ENCODE measurements around the gene MECR.
"Not testable (repeated sequence)": the region's sequence is repeated elsewhere in the genome, so short reads cannot be mapped to it uniquely, and the experiment has no call there.

The MECR gene

DNA sequence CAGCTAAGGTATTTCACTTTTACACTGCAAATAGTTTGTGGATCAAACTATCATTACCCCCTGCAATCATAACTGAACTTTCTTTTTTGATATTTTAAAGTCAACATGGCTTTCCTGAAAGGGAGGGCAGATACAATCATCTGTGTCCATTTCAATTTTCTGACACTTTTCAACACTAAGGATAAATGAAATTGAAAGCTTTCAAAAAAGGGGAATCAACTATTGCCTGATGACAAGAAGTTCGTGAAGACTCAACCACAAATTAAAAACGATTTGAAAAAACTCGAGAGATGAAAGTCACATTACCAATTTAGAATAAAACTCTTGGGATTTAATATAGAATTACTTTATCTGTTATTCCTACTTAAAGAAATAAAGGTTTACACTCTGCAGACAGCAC, 60.8 kb downstream of the MECR start:
- no peak for DNase-seq (ENCODE audit: low read depth in 2 of 2)

DNA sequence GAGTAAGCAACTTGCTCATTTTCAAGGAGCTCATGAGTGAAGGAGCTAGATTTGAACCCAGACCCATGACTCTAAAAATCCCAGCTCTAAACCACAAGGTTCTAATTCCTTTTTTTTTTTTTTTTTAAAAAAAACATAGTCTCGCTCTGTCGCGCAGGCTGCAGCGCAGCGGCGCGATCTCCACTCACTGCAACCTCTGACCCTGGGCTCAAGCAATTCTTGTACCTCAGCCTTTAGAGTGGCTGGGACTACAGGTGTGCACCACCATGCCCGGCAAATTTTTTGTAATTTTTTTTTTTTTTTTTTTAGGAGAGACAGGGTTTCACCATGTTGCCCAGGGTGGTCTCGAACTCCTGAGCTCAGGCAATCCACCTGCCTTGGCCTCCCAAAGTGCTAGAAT, 62.8 kb downstream of the MECR start:
- DNase-seq (ENCODE audit: low read depth in 2 of 2): no peak

DNA sequence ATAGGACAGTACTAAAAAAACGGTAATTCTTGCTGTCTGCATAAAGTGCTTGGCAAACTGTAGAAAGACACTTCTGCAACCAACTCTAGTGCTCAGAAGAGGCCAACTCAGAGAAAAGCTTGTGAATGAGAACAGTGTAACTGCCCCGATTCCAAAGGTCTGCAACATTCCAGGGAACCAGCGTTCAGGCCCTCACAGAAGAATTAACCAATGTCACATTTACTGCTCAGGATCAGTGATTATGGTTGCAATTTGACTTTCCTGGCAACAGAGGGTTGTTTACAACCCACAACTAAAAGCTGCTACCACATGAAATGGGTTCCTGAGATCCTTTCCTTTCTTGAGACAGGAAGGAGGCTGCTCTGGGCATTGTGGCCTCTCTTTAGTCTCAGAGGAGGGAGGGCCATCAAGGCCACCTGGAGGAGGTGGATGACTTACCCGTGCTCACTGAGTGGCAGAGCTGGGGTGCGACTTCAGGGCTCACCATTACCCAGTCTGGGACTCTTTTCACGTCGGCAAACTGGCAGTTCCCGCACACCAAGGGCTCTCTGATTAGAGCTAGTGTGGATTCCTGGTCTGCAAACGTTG, 64.3 kb downstream of the MECR start:
- no peak for DNase-seq (ENCODE audit: low read depth in 2 of 2)

DNA sequence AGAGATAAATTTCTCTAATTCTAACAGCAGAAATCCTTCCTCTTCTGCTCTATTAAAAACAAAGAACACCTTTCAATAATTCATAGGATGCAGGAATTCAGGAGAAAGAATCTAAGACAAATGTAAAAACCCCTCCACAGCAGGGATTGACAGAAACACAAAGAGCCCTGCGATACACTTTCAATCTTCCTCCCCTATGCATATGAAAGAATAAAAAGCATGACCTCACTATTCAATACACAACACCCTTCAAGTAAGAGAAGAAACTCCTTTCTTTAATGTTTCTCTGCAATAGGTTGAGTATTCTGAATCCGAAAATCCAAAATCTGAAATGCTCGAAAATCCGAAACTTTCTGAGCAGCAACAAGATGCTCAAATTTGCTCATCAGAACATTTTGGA, 66.1 kb downstream of the MECR start:
- no peak for DNase-seq (ENCODE audit: low read depth in 2 of 2)

DNA sequence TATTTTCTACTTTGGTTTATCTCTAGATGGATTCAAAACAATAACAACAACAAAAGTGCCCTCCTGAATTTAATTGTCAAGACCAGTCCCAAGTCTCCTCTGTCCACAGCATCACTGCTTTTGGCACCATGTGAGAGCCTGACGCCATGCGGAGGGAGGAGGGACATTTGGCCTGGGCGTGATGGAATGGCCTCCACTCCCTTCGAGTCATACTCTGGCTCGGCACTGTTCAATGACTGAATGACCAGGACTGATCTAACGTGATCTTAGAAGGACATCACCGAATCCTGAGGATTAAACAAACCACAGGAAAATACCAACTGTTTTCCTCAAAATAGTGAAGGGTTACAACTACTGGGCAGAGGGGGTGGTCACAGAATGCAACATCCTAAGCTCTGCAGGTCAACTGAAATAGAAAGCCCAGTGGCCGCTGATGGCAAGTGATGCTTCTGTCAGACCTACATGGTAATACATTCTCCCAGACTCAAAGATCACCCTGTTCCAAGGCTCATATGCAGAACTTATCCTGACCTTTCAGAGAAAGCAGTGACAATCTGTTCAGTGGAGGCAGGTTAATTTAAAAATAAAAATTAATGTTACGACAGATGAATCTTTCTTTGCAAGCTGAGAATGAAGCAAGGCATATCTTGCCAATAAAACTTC, 68.1 kb downstream of the MECR start:
- no peak for DNase-seq (ENCODE audit: low read depth in 2 of 2)

DNA sequence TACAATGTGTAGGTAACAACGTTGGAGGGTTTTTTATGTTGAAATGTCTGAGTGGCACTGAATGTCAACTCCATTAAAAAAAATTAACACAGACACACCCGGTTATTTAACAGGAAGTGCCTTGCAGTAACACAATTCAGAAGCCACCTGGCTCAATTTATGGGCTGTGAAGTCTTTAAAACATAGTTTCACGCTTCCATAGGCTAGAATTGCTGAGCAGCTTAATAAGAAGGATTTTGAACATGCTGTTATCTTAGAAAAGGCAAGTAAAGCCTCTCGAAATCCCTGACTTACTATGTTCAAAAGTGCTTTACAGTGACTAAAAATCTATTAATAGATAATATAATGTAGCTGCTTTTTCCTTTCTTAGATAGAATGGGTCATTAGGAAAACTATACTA, 68.7 kb downstream of the MECR start:
- DNase-seq (ENCODE audit: low read depth in 2 of 2): no peak

DNA sequence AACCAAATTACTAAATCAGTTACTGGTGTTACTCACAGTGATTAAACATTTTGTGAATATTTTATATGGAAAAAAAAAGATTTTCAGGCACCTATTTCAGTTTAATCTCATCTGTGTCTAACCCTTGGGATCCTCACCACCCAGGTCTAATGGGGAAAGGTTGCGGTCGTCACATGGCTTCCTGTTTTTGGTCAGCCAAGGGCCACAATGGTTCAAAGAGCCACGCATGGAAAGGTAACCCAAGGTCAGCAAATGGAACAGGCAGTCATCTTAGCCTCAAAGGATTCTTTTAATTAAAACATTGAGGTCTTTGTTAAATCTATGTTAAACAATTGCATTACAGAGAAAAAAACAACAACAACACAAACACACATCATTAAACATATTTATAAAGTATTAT, 71.0 kb downstream of the MECR start:
- DNase-seq (ENCODE audit: low read depth in 2 of 2): no peak

DNA sequence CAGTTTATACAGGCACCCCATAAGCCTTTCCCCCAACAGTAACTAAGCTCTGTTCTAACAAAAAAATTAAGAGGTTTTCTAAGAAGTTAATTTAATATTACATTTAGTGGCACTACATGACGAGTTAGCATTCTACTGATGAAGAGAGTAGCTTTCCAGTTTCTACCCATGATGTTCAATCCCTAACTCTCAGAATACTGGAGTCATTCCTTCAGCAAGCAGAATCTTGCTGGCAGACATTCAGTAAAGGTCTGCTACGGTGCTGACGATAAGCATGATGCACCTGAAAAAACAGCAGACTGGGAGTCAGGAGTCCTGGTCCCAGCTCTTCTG, 73.5 kb downstream of the MECR start:
- DNase-seq (ENCODE audit: low read depth in 2 of 2): no peak

DNA sequence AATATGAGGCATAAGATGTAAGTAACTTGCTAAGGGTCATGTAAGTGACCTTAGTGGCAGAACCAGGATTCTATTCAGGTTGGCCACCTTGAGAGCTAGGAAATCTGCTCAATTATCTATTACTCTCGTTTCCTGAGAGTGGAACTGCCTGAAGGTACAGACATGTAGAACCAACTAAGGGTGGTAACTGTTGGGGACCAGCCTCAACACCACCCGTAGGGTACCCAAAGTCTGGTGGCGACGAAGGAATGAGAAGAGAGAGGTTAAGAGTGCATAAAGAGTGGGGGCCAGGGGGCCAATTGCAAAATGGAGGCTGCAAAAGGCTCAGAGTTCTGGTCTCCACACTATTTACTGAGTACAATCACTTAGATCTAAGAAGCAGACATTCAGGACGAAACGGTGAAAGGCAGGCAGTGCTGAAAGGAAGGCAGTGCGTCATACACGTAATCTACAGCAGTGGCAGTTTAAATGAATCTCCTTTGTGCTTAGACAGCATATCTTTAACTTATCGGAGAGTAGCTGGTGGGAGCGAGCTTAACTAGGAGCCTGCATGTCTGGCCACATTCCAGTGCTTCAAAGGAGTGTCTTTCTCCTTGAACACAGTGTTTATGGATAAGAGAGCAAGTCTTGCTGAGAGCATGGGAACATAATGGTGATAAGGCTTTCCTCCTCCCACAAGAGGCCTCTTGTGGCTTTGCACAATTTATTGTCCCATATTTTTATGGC, 74.0 kb downstream of the MECR start:
- DNase-seq (ENCODE audit: low read depth in 2 of 2): no peak

DNA sequence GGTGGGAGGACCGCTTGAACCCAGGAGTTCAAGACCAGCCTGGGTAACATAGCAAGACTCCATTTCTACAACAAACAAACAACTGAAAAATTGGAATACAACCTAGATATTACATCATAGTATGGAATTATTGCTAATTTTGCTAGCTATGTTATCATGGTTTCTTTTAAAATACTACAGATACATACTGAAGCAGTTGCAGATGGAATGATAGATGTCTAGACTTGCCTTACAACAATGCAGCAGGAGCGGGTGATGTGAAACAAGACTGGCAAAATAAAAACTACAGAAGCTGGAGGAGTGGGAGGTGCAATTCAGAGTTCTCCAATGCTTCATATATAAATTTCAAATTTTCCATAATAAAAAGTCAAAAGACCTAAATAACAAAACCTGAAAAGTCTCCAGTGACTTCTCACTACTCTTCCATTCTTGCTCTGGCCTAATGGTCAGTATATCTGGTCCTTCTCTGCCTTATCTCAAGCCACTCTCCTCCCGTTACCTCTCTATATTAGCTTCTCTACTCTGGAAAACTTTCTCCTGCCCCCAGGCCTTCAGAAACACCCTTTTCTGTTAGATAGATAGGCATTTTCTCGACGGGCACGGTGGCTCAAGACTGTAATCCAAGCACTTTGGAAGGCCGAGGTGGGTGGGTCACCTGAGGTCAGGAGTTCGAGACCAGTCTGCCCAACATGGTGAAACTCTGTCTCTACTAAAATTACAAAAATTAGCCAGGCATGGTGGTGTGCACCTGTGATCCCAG, 78.5 kb downstream of the MECR start:
- no peak for DNase-seq (ENCODE audit: low read depth in 2 of 2)

DNA sequence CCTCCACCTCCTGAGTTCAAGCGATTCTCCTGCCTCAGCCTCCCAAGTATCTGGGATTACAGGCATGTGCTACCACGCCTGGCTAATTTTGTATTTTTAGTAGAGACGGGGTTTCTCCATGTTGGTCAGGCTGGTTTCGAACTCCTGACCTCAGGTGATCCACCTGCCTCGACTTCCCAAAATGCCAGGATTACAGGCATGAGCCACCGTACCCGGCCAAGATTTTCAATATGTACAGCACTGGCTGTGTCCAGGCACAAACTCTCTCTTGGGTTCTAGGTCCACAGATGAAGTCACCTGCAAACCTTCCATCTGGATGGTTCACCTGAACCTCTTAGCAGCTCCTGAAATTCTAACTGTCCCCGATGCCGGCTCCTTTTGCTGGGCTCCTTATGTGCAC, 80.4 kb downstream of the MECR start:
- DNase-seq (ENCODE audit: low read depth in 2 of 2): not testable (repeated sequence)

DNA sequence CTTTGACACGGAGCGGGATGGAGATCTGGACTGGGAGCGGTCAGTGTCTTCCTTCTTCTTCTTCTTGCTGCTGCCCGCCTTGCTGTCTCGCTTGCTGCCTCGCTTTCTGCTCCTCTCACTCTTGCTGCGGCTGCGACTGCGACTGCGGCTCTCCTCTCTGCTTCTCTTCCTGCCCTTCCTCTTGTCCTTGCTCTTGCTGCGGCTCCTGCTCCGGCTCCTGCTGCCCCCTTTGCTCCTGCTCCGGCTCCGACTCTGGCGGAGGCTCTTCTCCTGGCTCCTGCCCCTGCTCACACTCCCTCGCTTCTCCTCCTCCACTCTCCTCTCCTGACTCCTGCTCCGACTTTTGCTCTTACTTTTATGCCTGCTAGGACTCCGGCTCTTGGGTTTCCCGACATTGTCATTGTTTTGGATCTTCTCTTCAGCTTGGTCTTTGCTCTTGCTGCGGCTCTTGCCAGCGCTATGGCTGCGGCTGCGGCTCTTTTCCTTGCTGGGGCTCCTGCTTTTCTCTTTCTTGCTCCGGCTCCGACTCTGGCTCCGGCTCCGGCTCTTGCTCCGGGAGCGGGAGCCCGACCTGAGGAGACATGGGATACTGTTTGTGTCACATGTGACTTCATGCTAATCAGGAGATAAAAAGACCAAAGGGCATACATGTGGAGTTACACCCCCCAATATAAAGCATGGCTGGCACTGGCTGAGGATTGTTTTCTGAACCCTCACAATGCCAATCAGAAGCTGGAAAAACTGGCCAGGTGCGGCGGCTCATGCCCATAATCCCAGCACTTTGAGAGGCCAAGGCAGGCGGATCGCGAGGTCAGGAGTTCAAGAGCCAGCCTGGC, 81.9 kb downstream of the MECR start:
- no peak for DNase-seq (ENCODE audit: low read depth in 2 of 2)

DNA sequence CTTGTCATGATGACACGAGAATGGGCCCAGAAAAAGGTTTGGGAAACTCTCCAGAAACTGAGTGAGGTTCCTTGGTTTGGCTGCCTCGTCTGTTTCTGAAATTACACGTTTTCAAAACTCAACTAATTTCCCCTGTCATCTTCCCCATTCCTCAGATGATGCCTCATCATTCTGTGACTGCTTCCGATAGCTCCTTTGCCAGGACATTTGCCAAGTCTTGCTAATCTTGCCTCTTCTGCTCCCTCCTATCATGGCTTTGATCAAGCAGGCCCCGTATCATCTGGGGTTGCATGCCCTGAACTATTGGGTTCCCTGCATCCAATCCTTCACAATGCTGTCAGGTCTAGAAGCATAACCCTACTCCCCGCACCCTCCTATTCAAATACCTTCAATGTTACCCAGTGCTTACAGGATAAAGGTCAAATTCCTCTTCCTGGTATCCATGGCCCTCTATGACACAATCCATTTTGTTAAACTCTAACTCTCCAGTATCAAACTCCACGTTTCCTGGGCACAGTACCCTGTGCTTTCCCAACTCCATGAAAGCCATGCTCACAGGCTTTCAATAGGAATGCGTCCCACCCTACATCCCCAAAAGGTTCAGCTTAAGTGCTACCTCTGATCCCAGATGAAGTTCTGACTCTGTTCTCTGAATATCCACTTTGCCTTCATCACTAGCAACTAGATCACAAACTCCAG, 84.8 kb downstream of the MECR start:
- no peak for DNase-seq (ENCODE audit: low read depth in 2 of 2)

DNA sequence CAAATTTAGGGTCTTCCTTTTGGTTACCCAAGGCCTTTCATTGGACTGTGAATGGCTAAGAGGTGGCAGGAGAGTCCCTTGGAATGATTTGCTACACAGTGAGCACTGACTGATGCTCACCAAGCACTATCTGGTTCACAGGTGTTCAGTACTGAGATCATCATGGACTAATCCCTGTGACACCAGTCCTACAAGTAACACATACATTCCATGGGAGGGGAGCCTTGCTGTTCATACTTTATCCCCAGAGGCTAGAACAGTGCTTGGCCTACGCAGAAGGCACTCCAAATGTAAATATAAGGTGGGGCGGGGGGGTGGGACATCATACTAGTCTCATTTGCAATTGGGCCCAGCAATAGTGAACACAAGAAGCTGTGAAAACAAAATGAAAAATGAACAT, 86.6 kb downstream of the MECR start:
- no peak for DNase-seq (ENCODE audit: low read depth in 2 of 2)

DNA sequence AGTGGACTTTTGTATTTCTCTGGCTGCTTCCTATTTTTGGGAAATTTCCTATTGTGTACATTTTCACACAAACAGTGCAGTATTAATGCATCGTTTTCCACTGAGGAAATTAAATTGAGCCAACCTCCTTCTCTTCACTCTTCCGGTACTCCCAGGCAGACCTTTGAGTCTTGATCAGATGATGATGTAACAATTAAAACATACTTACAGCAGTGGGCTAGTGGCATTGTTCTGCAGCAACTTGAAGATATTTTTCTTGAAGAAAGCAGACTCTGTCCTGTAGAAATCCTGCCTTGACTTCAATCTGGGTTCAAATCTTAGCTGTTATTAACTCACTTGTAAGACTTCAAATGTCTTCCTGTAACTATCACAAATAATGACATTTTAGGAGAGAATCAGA, 88.0 kb downstream of the MECR start:
- no peak for DNase-seq (ENCODE audit: low read depth in 2 of 2)

Data from stimulated activated CD8-positive, alpha-beta memory T cell treated with anti-CD3 and anti-CD28 coated beads, Interleukin-15, amount 100 ng/mL, for 4 hours (primary cell).